Endothelial cell of umbilical vein (primary cell): Measurements from ENCODE around the gene ZC2HC1C. TPM values are rescaled to one million over a fixed set of nuclear protein-coding genes. Genes with fewer than 3 reads are reported as not detected.

ENCODE experiments used
- BruUV-seq: library from RNA; stranded (reverse); fragments of 400-500 nt; replicated peaks from 2 replicates; lab custom pipeline; 2021; lab: Mats Ljungman, UMichigan
- CTCF ChIA-PET: fragments of 300-600, 350-600 bp; sonication (Branson Sonifier 250); formaldehyde crosslinking; loops from one replicate; lab custom pipeline; 2021; ENCODE audit warnings: antibody characterized with exemption, inconsistent platforms; lab: Charles Lee
- POLR2A ChIA-PET: fragments of 300-600, 350-600 bp; sonication (Branson Sonifier 250); formaldehyde crosslinking; loops from one replicate; lab custom pipeline; 2021; ENCODE audit warnings: antibody characterized with exemption, inconsistent platforms; lab: Charles Lee
- DNase-seq: peaks from one replicate; pipeline ENCODE4 v3.0.0-alpha.2; 2011; ENCODE audit warnings: low read depth, low spot score
- FAIRE-seq: peaks from 2 replicates; lab custom pipeline; 2011; peaks lifted over from hg19 to GRCh38; lab: Jason Lieb, UNC
- H2AFZ ChIP-seq: 2 replicates; pipeline ENCODE4 v1.6.0; 2012; ENCODE audit warnings: low read depth, low read length, control low read depth, inconsistent platforms
- H3K27ac ChIP-seq: 2 replicates; pipeline ENCODE4 v1.5.1; 2011; ENCODE audit warnings: low read depth, mild to moderate bottlenecking, control low read depth, low read length, moderate library complexity; ENCODE audit not compliant: insufficient read depth
- H3K27me3 ChIP-seq, 2 experiments: 2 replicates each; pipeline versions ENCODE4 v1.6.0 to v1.6.1; 2011; ENCODE audit warnings: low read length in 2 of 2, mixed read lengths in 1 of 2; ENCODE audit not compliant: control insufficient read depth in 2 of 2, insufficient read depth in 2 of 2
- H3K36me3 ChIP-seq, 2 experiments: 2 replicates in 1 of 2; 3 replicates in 1 of 2; pipeline ENCODE4 v1.5.1; 2011; ENCODE audit warnings: low read length in 2 of 2, mild to moderate bottlenecking in 1 of 2, moderate library complexity in 1 of 2; ENCODE audit not compliant: control insufficient read depth in 2 of 2, insufficient read depth in 2 of 2; ENCODE audit errors: extremely low read depth in 1 of 2
- H3K4me1 ChIP-seq: 3 replicates; pipeline ENCODE4 v1.5.1; 2011; ENCODE audit warnings: mild to moderate bottlenecking, low read length; ENCODE audit not compliant: control insufficient read depth, insufficient read depth; ENCODE audit errors: extremely low read depth
- H3K4me2 ChIP-seq: 2 replicates; pipeline ENCODE4 v1.6.1; 2011; ENCODE audit warnings: low read length, control low read depth, mixed read lengths; ENCODE audit not compliant: insufficient read depth
- H3K4me3 ChIP-seq, 3 experiments: fragments of 200-600 bp in 1 of 3; sonication (generic), shearing (Covaris generic) in 1 of 3; replicated peaks in 1 of 3; 2 replicates each; pipeline ENCODE4 v1.5.1; 2011 to 2016; ENCODE audit warnings: control low read depth in 3 of 3, low read length in 3 of 3, mild to moderate bottlenecking in 2 of 3, inconsistent platforms in 1 of 3, low read depth in 1 of 3, moderate library complexity in 1 of 3; ENCODE audit not compliant: insufficient read depth in 1 of 3
- H3K79me2 ChIP-seq: 2 replicates; pipeline ENCODE4 v1.6.0; 2012; ENCODE audit warnings: low read length, inconsistent platforms; ENCODE audit not compliant: control insufficient read depth, insufficient read depth
- H3K9ac ChIP-seq: replicated peaks from 2 replicates; pipeline ENCODE3; 2011; ENCODE audit warnings: low read length, control low read depth; ENCODE audit not compliant: insufficient read depth; ENCODE audit errors: extremely low read depth
- H3K9me1 ChIP-seq: replicated peaks from 3 replicates; pipeline ENCODE4 v1.6.0; 2011; ENCODE audit warnings: mild to moderate bottlenecking, low read length; ENCODE audit not compliant: control insufficient read depth, insufficient read depth; ENCODE audit errors: extremely low read depth
- H3K9me3 ChIP-seq: replicated peaks from 2 replicates; pipeline ENCODE4 v1.5.1; 2012; ENCODE audit warnings: low read length, inconsistent platforms; ENCODE audit not compliant: control insufficient read depth, insufficient read depth
- H4K20me1 ChIP-seq: replicated peaks from 2 replicates; pipeline ENCODE3; 2011; ENCODE audit warnings: mild to moderate bottlenecking, low read length; ENCODE audit not compliant: control insufficient read depth, insufficient read depth; ENCODE audit errors: extremely low read depth
- FOS ChIP-seq: IDR thresholded peaks from 2 replicates; pipeline ENCODE4 v1.6.1; 2011; ENCODE audit warnings: mild to moderate bottlenecking, low read length, moderate library complexity, borderline replicate concordance; ENCODE audit not compliant: insufficient read depth
- GATA2 ChIP-seq: IDR thresholded peaks from 2 replicates; pipeline ENCODE4 v1.7.0; 2011; ENCODE audit warnings: low read depth, mild to moderate bottlenecking, moderate library complexity, mixed read lengths, low read length; ENCODE audit not compliant: insufficient read length, insufficient read depth
- JUN ChIP-seq: IDR thresholded peaks from 2 replicates; pipeline ENCODE4 v1.6.1; 2011; ENCODE audit warnings: borderline replicate concordance, low read depth; ENCODE audit not compliant: insufficient read length, insufficient read depth
- MAX ChIP-seq: IDR thresholded peaks from 2 replicates; pipeline ENCODE4 v1.6.1; 2011; ENCODE audit not compliant: insufficient read depth, insufficient read length
- MYC ChIP-seq: IDR thresholded peaks from one replicate; pipeline ENCODE4 v1.6.1; 2011; ENCODE audit warnings: mild to moderate bottlenecking, low read depth, low read length
- POLR2A ChIP-seq: IDR thresholded peaks from 2 replicates; pipeline ENCODE4 v1.6.1; 2012; ENCODE audit warnings: low read depth, mild to moderate bottlenecking, control low read depth, low read length
- dilution Hi-C: fragments of 300-500 bp; cut with MboI; formaldehyde crosslinking; loops from one replicate; pipeline ENCODE4 v1.15.0; 2019; ENCODE audit warnings: low sequenced_read_pairs; ENCODE audit not compliant: extremely low pct_ligation_motif_present
- intact Hi-C: fragments of 100-400 bp; cut with micrococcal nuclease; formaldehyde crosslinking; loops from one replicate; pipeline ENCODE4 v1.10.0; 2022
- polyA plus RNA-seq, 4 experiments: library from polyadenylated mRNA; depleted of rRNA in 3 of 4; stranded (reverse) in 3 of 4; unstranded in 1 of 4; fragments of >200 nt; gene quantifications; 2 replicates each; pipeline versions ENCODE4 v1.2.1 to v1.2.3, GENCODE V29; 2011 to 2012; ENCODE audit warnings: missing spikeins in 1 of 4
- total RNA-seq: library from RNA; stranded (reverse); gene quantifications from 2 replicates; pipeline ENCODE4 v1.2.3, GENCODE V29; 2021
- TF ChIP-seq, protein P1 (sequence below), 2 donors: IDR thresholded peaks; 1 replicate in 1 of 2; 2 replicates in 1 of 2; pipeline ENCODE4 v1.5.1; 2011; ENCODE audit warnings: low read length in 2 of 2, mild to moderate bottlenecking in 2 of 2, moderate library complexity in 2 of 2, control low read depth in 1 of 2, inconsistent platforms in 1 of 2, low read depth in 1 of 2; ENCODE audit not compliant: insufficient read depth in 1 of 2; ENCODE audit errors: extremely low read depth in 1 of 2

ZC2HC1C gene
- total and polyA plus RNA-seq, 2 donors (not counting 3 experiments of a cell fraction or from before 2014, with no cell fraction given) = 0.84 to 0.91 TPM

GRCh38 chr14:75032939-75033338 lies 36.5 kb upstream of the ZC2HC1C start:
- no peak overlapping the region for H3K9ac ChIP-seq
- BruUV-seq = no TSS peak
- CTCF ChIA-PET = no interaction called here
- FAIRE-seq (no peak), DNase-seq (no peak)
- POLR2A ChIA-PET = no interaction called here
- no peak for TF ChIP-seq GATA2
- no peak for TF ChIP-seq FOS
- TF ChIP-seq POLR2A = no peak
- TF ChIP-seq MYC = no peak
- TF ChIP-seq MAX = no peak
- no peak for TF ChIP-seq JUN
- TF ChIP-seq, protein P1, sequence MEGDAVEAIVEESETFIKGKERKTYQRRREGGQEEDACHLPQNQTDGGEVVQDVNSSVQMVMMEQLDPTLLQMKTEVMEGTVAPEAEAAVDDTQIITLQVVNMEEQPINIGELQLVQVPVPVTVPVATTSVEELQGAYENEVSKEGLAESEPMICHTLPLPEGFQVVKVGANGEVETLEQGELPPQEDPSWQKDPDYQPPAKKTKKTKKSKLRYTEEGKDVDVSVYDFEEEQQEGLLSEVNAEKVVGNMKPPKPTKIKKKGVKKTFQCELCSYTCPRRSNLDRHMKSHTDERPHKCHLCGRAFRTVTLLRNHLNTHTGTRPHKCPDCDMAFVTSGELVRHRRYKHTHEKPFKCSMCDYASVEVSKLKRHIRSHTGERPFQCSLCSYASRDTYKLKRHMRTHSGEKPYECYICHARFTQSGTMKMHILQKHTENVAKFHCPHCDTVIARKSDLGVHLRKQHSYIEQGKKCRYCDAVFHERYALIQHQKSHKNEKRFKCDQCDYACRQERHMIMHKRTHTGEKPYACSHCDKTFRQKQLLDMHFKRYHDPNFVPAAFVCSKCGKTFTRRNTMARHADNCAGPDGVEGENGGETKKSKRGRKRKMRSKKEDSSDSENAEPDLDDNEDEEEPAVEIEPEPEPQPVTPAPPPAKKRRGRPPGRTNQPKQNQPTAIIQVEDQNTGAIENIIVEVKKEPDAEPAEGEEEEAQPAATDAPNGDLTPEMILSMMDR (IDR thresholded peaks at IDR 0.05; ENCODE audit: extremely low read depth in 1 of 2, insufficient read depth in 1 of 2, low read depth in 1 of 2, low read length in 2 of 2) = no peak
- peaks cover 0 to 6% of the 10 kb centered on the region in 2 experiments for H3K36me3 ChIP-seq
- no peaks in the 10 kb centered on the region for H3K9me1 ChIP-seq
- H3K4me2 ChIP-seq = no peak overlapping the region
- H3K27me3 ChIP-seq = no peaks in the 10 kb centered on the region
- no peak overlapping the region for H2AFZ ChIP-seq
- H3K27ac ChIP-seq = no peak overlapping the region
- H3K4me3 ChIP-seq = no peak overlapping the region
- intact Hi-C loops = no loop called here
- dilution Hi-C loops = no loop called here
- no peaks in the 10 kb centered on the region for H3K79me2 ChIP-seq
- H4K20me1 ChIP-seq = no peaks in the 10 kb centered on the region
- H3K4me1 ChIP-seq = peaks cover 3% of the 10 kb centered on the region
- no peaks in the 10 kb centered on the region for H3K9me3 ChIP-seq
